ENCODE measurements around the gene SLC16A11.
"Not testable (repeated sequence)": the region's sequence is repeated elsewhere in the genome, so short reads cannot be mapped to it uniquely, and the experiment has no call there.

- TF ChIP-seq CTCF, POLR2A (IDR thresholded peaks at IDR 0.05): not testable (repeated sequence)
These were observed 3.0 kb upstream of the SLC16A11 start for GRCh38 chr17:7046725-7047397.
